Activated CD4-positive, alpha-beta memory T cell treated with anti-CD3 and anti-CD28 coated beads, Interleukin-2, amount 10 ng/mL, durations not matched to agents 7 days and 5 days (primary cell): Measurements from ENCODE around the gene SHISA8. TPM values are rescaled to one million over a fixed set of nuclear protein-coding genes. Genes with fewer than 3 reads are reported as not detected.
"Not testable (repeated sequence)": the region's sequence is repeated elsewhere in the genome, so short reads cannot be mapped to it uniquely, and the experiment has no call there.

Experiments
- CTCF ChIA-PET: fragments of 350-600 bp; sonication (Branson Sonifier 250); formaldehyde crosslinking; loops from one replicate; lab custom pipeline; 2021; ENCODE audit warnings: antibody characterized with exemption, inconsistent platforms; lab: Charles Lee
- POLR2A ChIA-PET: fragments of 350-600 bp; sonication (Branson Sonifier 250); formaldehyde crosslinking; loops from one replicate; lab custom pipeline; 2021; ENCODE audit warnings: antibody characterized with exemption; lab: Charles Lee
- DNase-seq: peaks from one replicate; pipeline ENCODE4 v3.0.0-alpha.2; 2020
- H3K27ac Mint-ChIP-seq: one replicate; pipeline ENCODE4 v1.8.0; 2021; ENCODE audit warnings: mild to moderate bottlenecking, mixed read lengths
- H3K27me3 Mint-ChIP-seq: one replicate; pipeline ENCODE4 v1.8.0; 2021; ENCODE audit warnings: mixed read lengths
- H3K36me3 Mint-ChIP-seq: one replicate; pipeline ENCODE4 v1.8.0; 2021; ENCODE audit warnings: low read depth, mixed read lengths
- H3K4me1 Mint-ChIP-seq: one replicate; pipeline ENCODE4 v1.8.0; 2021; ENCODE audit warnings: mixed read lengths
- H3K4me3 Mint-ChIP-seq: one replicate; pipeline ENCODE4 v1.8.0; 2021; ENCODE audit warnings: mild to moderate bottlenecking, mixed read lengths
- H3K9me3 Mint-ChIP-seq: one replicate; pipeline ENCODE4 v1.8.0; 2021; ENCODE audit warnings: mixed read lengths
- total RNA-seq, 2 experiments: library from RNA; stranded (reverse); gene quantifications; one replicate each; pipeline ENCODE4 v1.2.3, GENCODE V29; 2021

The SHISA8 gene
- total RNA-seq, result not detected

GRCh38 chr22:41915035-41915785 lies at the start of gene SHISA8:
SHISA8 (minus strand) TSS chr22:41915074; CDS start chr22:41914667, 407 bp downstream.
- Mint-ChIP-seq H3K36me3 (no peaks in the 10 kb centered on the region), H3K4me1 (peaks cover 26% of the 10 kb centered on the region)
- POLR2A ChIA-PET, result interaction anchor here (0.9 to 1.7 kb wide), 5 partner anchors 10 to 165 kb away, joined by 4 to 8 read pairs (median 4); partner anchors contain the start of gene SMDT1

DNA sequence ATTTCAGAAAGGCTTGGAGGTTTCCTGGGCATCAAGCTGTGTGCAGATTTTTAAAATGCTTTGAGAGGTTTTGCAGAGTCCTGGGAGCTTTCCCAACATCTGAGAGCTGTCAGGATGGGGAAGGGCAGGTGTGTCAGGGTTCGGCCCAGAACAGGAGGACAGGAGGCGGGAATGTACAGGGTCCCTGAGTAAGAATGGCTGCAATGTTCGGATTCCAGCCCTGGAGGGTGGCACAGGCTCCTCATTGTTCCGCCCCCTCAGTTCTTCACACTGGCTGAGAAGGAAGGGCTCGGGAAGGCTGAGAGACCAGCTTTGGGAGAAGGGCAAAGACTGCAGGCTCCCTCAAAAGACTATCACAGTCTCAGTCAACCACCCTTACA lies 49.2 kb upstream of the SHISA8 start:
- Mint-ChIP-seq H3K4me3 (no peak overlapping the region), H3K9me3 (no peaks in the 10 kb centered on the region), H3K4me1 (peaks cover 6% of the 10 kb centered on the region), H3K27me3 (no peaks in the 10 kb centered on the region), H3K27ac (no peak overlapping the region), H3K36me3 (no peaks in the 10 kb centered on the region)
- CTCF ChIA-PET, result interaction anchor here (1.1 to 1.2 kb wide), 2 partner anchors 23 to 106 kb away, joined by 3 read pairs; no protein-coding TSS in a partner anchor
- POLR2A ChIA-PET, result interaction anchor here (2.8 kb wide), 1 partner anchor 126 kb away, joined by 9 read pairs; the partner anchor contains the start of gene NDUFA6
- DNase-seq, result no peak

More at GRCh38 chr22:41915035-41915785, at the start of gene SHISA8:
- Mint-ChIP-seq H3K27me3 (peaks cover 55% of the 10 kb centered on the region), H3K27ac (no peak within 1 kb of the TSS), H3K4me3 (peak within 1 kb of the TSS; percentile 13), H3K9me3 (no peaks in the 10 kb centered on the region)
- DNase-seq, result peak; percentile 60
- CTCF ChIA-PET, result no interaction called here

- no peak overlapping the region for H3K27ac Mint-ChIP-seq
- no peak for DNase-seq
- ChIA-PET CTCF (interaction anchor here (1.2 to 1.4 kb wide), 2 partner anchors 106 to 473 kb away, joined by 3 to 5 read pairs; no protein-coding TSS in a partner anchor), POLR2A (interaction anchor here (2.8 kb wide), 1 partner anchor 127 kb away, joined by 9 read pairs; the partner anchor contains the start of gene NDUFA6)
- no peaks in the 10 kb centered on the region for H3K27me3 Mint-ChIP-seq
- H3K36me3 Mint-ChIP-seq, result no peaks in the 10 kb centered on the region
- peaks cover 6% of the 10 kb centered on the region for H3K4me1 Mint-ChIP-seq
- no peak overlapping the region for H3K4me3 Mint-ChIP-seq
- no peaks in the 10 kb centered on the region for H3K9me3 Mint-ChIP-seq
Observed at GRCh38 chr22:41963453-41964111, 48.7 kb upstream of the SHISA8 start.

- POLR2A ChIA-PET, result interaction anchor here (2.5 kb wide), 1 partner anchor 12 kb away, joined by 7 read pairs; the partner anchor contains the start of gene CENPM
- no peaks in the 10 kb centered on the region for H3K9me3 Mint-ChIP-seq
- CTCF ChIA-PET, result interaction anchor here (0.9 to 2.4 kb wide), 2 partner anchors 11 to 261 kb away, joined by 3 to 17 read pairs; partner anchors contain the start of gene CENPM
- no peak for DNase-seq
- H3K27me3 Mint-ChIP-seq, result no peaks in the 10 kb centered on the region
- no peak overlapping the region for H3K27ac Mint-ChIP-seq
- no peak overlapping the region for H3K4me3 Mint-ChIP-seq
- H3K36me3 Mint-ChIP-seq, result no peaks in the 10 kb centered on the region
- H3K4me1 Mint-ChIP-seq, result peaks cover 4% of the 10 kb centered on the region
Observed at GRCh38 chr22:41957941-41958556, 43.2 kb upstream of the SHISA8 start.

DNA sequence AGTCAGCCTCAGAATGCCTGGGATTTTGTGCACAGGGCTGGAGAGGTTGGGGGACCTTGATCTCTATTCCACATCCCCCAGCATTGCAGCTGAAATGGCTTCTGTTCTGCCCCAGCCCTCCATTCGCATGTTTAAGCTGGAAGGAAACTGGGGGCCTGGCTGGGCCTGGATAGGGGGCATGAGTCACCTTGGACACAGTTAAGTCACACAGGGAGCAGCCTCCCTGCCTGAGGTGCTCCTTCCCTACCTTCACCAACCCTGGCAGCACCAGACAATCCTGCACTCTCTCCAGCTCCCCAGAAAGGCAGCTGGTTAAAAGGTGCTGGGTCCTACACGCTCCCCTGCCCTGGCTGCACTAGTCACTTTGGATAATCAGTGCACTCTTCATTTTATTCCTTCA lies 37.8 kb upstream of the SHISA8 start:
- Mint-ChIP-seq H3K36me3 (no peaks in the 10 kb centered on the region), H3K4me3 (no peak overlapping the region), H3K27ac (no peak overlapping the region), H3K4me1 (peaks cover 19% of the 10 kb centered on the region), H3K9me3 (no peaks in the 10 kb centered on the region), H3K27me3 (no peaks in the 10 kb centered on the region)
- DNase-seq, result no peak
- CTCF ChIA-PET, result interaction anchor here (1.2 kb wide), 1 partner anchor 130 kb away, joined by 3 read pairs; no protein-coding TSS in a partner anchor
- POLR2A ChIA-PET, result no interaction called here

- ChIA-PET CTCF (interaction anchor here (1.1 kb wide), 1 partner anchor 138 kb away, joined by 3 read pairs; no protein-coding TSS in a partner anchor), POLR2A (no interaction called here)
- Mint-ChIP-seq H3K9me3 (no peaks in the 10 kb centered on the region), H3K4me1 (peaks cover 21% of the 10 kb centered on the region), H3K36me3 (no peaks in the 10 kb centered on the region), H3K4me3 (no peak within 1 kb of the TSS), H3K27me3 (no peaks in the 10 kb centered on the region), H3K27ac (no peak within 1 kb of the TSS)
- DNase-seq, result no peak
Observed at GRCh38 chr22:41951898-41952474, 37.1 kb upstream of the SHISA8 start, which contains the start of gene SMIM45. SMIM45 (plus strand) TSS chr22:41952150.

- peaks cover 34% of the 10 kb centered on the region for H3K4me1 Mint-ChIP-seq
- ChIA-PET CTCF (interaction anchor here (0.6 to 1.6 kb wide), 2 partner anchors 9 to 93 kb away, joined by 4 to 5 read pairs; no protein-coding TSS in a partner anchor), POLR2A (no interaction called here)
- no peak for DNase-seq
- H3K27ac Mint-ChIP-seq, result no peak overlapping the region
- H3K36me3 Mint-ChIP-seq, result peaks cover 15% of the 10 kb centered on the region
- no peaks in the 10 kb centered on the region for H3K27me3 Mint-ChIP-seq
- H3K9me3 Mint-ChIP-seq, result no peaks in the 10 kb centered on the region
- H3K4me3 Mint-ChIP-seq, result no peak overlapping the region
Observed at GRCh38 chr22:41949297-41949965, 34.6 kb upstream of the SHISA8 start.

DNA sequence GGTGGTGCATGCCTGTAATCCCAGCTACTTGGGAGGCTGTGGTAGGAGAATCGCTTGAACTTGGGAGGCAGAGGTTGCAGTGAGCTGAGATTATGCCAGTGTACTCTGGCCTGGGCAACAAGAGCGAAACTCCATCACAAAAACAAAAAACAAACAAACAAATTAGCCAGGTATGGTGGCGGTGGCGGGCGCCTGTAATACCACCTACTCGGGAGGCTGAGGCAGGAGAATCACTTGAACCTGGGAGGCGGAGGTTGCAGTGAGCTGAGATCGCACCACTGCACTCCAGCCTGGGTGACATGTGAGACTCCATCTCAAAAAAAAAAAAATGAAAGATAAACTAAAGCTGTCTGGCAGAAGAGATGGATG lies 34.0 kb upstream of the SHISA8 start:
- POLR2A ChIA-PET, result interaction anchor here (1.2 kb wide), 1 partner anchor 261 kb away, joined by 3 read pairs; the partner anchor contains the start of gene SNU13
- H3K27me3 Mint-ChIP-seq, H3K4me3 Mint-ChIP-seq, H3K27ac Mint-ChIP-seq, DNase-seq, H3K9me3 Mint-ChIP-seq: not testable (repeated sequence)
- CTCF ChIA-PET, result interaction anchor here (0.8 to 1.6 kb wide), 3 partner anchors 8 to 252 kb away, joined by 3 to 5 read pairs (median 3); no protein-coding TSS in a partner anchor
- peaks cover 37% of the 10 kb centered on the region for H3K4me1 Mint-ChIP-seq
- H3K36me3 Mint-ChIP-seq, result peaks cover 19% of the 10 kb centered on the region

DNA sequence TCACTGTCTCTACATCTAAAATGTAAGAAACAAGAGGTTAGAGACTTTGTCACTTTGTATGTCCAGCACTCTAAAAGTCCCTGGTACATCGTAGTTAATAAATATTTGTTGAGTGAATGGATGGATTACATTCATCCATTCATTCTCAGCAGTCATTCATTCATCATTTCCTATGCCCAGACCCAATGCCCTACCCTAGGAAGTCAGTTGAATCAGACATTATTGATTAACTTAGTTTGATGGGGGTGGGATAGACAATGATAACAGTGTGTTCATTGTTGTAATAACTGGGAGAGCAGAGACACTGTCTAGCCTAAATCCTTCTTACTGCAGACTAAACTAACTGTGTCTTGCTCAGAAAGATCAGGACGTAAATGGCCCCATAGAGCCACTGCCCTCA lies 33.3 kb upstream of the SHISA8 start:
- Mint-ChIP-seq H3K27me3 (no peaks in the 10 kb centered on the region), H3K27ac (no peak overlapping the region), H3K9me3 (no peaks in the 10 kb centered on the region), H3K4me3 (no peak overlapping the region), H3K4me1 (peaks cover 45% of the 10 kb centered on the region), H3K36me3 (peaks cover 27% of the 10 kb centered on the region)
- no peak for DNase-seq
- ChIA-PET CTCF (interaction anchor here (0.7 to 1.0 kb wide), 3 partner anchors 13 to 493 kb away, joined by 3 read pairs; no protein-coding TSS in a partner anchor), POLR2A (interaction anchor here (1.2 to 2.6 kb wide), 7 partner anchors 40 to 666 kb away, joined by 3 to 39 read pairs (median 11); partner anchors contain the start of genes NDUFA6, POLDIP3, SNU13 and SREBF2)

- ChIA-PET POLR2A (interaction anchor here (0.6 to 2.6 kb wide), 32 partner anchors 11 to 667 kb away, joined by 3 to 39 read pairs (median 6); partner anchors contain the start of genes CCDC134, DESI1, MEI1 and NDUFA6), CTCF (interaction anchor here (0.6 to 2.1 kb wide), 16 partner anchors 10 to 496 kb away, joined by 3 to 17 read pairs (median 8); partner anchors contain the start of genes CCDC134, MEI1 and SREBF2)
- peak overlapping the region; percentile 88 for H3K4me3 Mint-ChIP-seq
- H3K27me3 Mint-ChIP-seq, result no peaks in the 10 kb centered on the region
- no peaks in the 10 kb centered on the region for H3K9me3 Mint-ChIP-seq
- H3K4me1 Mint-ChIP-seq, result peaks cover 51% of the 10 kb centered on the region
- no peak overlapping the region for H3K27ac Mint-ChIP-seq
- no peak for DNase-seq
- H3K36me3 Mint-ChIP-seq, result peaks cover 32% of the 10 kb centered on the region
Observed at GRCh38 chr22:41947424-41948080, 32.7 kb upstream of the SHISA8 start.
